Jurkat, Clone E6-1 (cell line): Measurements from ENCODE around the gene LEFTY1. TPM values are rescaled to one million over a fixed set of nuclear protein-coding genes. Genes with fewer than 3 reads are reported as not detected.
"Not testable (repeated sequence)": the region's sequence is repeated elsewhere in the genome, so short reads cannot be mapped to it uniquely, and the experiment has no call there.

Experiments
- DNase-seq: peaks from one replicate; pipeline ENCODE4 v3.0.0-alpha.2; 2011; ENCODE audit warnings: low read depth, low spot score
- H3K4me3 ChIP-seq: 2 replicates; pipeline ENCODE4 v1.5.1; 2011; ENCODE audit warnings: mild to moderate bottlenecking, low read length, control low read depth, moderate library complexity
- polyA plus RNA-seq: library from polyadenylated mRNA; unstranded; fragments of >200 nt; gene quantifications from one replicate; pipeline ENCODE4 v1.2.1, GENCODE V29; 2012; ENCODE audit warnings: missing spikeins; ENCODE audit not compliant: insufficient read length, insufficient read depth

The LEFTY1 gene
- polyA plus RNA-seq = not detected

- no peak within 1 kb of the TSS for H3K4me3 ChIP-seq
- DNase-seq = no peak
Measured at GRCh38 chr1:225888898-225889601, at the start of gene LEFTY1. LEFTY1 (minus strand) TSS chr1:225889146; CDS start chr1:225889066, 80 bp downstream.

GRCh38 chr1:225937048-225937968 is 48.4 kb upstream of the LEFTY1 start:
- no peak for DNase-seq
- no peak overlapping the region for H3K4me3 ChIP-seq

- DNase-seq = no peak
- H3K4me3 ChIP-seq = no peak overlapping the region
Measured at GRCh38 chr1:225936523-225936922, 47.6 kb upstream of the LEFTY1 start.

GRCh38 chr1:225936086-225936485 is 47.1 kb upstream of the LEFTY1 start:
- not testable (repeated sequence) for DNase-seq, H3K4me3 ChIP-seq

- DNase-seq = no peak
- H3K4me3 ChIP-seq = no peak overlapping the region
Measured at GRCh38 chr1:225934711-225935110, 45.8 kb upstream of the LEFTY1 start.

GRCh38 chr1:225933072-225933471 is 44.1 kb upstream of the LEFTY1 start:
- H3K4me3 ChIP-seq = no peak overlapping the region
- DNase-seq = no peak

GRCh38 chr1:225931270-225932136 is 42.6 kb upstream of the LEFTY1 start:
- no peak overlapping the region for H3K4me3 ChIP-seq
- DNase-seq = no peak

GRCh38 chr1:225930566-225930965 is 41.6 kb upstream of the LEFTY1 start:
- H3K4me3 ChIP-seq = no peak overlapping the region
- no peak for DNase-seq

GRCh38 chr1:225929462-225929861 is 40.5 kb upstream of the LEFTY1 start:
- not testable (repeated sequence) for DNase-seq, H3K4me3 ChIP-seq

GRCh38 chr1:225928186-225929175 is 39.5 kb upstream of the LEFTY1 start:
- DNase-seq = no peak
- H3K4me3 ChIP-seq = no peak overlapping the region

GRCh38 chr1:225926551-225927113 is 37.7 kb upstream of the LEFTY1 start:
- DNase-seq = no peak
- no peak overlapping the region for H3K4me3 ChIP-seq

- H3K4me3 ChIP-seq = peak within 1 kb of the TSS; percentile 97
- peak; percentile 93 for DNase-seq
Measured at GRCh38 chr1:225923692-225924555, 35.0 kb upstream of the LEFTY1 start, which contains the start of gene PYCR2. PYCR2 (minus strand) TSS chr1:225924250; CDS start chr1:225924110, 140 bp downstream.

GRCh38 chr1:225923381-225923691 is 34.4 kb upstream of the LEFTY1 start:
- H3K4me3 ChIP-seq = peak overlapping the region; percentile 97
- no peak for DNase-seq

GRCh38 chr1:225921734-225922709 is 33.1 kb upstream of the LEFTY1 start:
- no peak for DNase-seq
- no peak overlapping the region; the same call in 1 of the 2 replicates for H3K4me3 ChIP-seq

GRCh38 chr1:225919906-225920305 is 31.0 kb upstream of the LEFTY1 start:
- no peak overlapping the region for H3K4me3 ChIP-seq
- peak; percentile 31 for DNase-seq

- no peak overlapping the region for H3K4me3 ChIP-seq
- no peak for DNase-seq
Measured at GRCh38 chr1:225918280-225918679, 29.3 kb upstream of the LEFTY1 start.
